OCI-LY1 (cell line): Measurements from ENCODE around the gene C2CD3.

ENCODE experiments used
- H2AFZ ChIP-seq: fragments of 200-600 bp; sonication (generic), shearing (Covaris generic); 2 replicates; pipeline ENCODE4 v1.6.0; 2014; ENCODE audit warnings: antibody characterized with exemption, mild to moderate bottlenecking, low read length
- H3F3A ChIP-seq: fragments of 200-600 bp; sonication (generic), shearing (Covaris generic); 2 replicates; pipeline ENCODE4 v1.6.0; 2014; ENCODE audit warnings: mild to moderate bottlenecking, antibody characterized with exemption, low read length, moderate library complexity; ENCODE audit not compliant: insufficient read depth
- H3K27ac ChIP-seq: fragments of 200-600 bp; sonication (generic); 2 replicates; pipeline ENCODE4 v1.5.1; 2014; ENCODE audit warnings: low read length, mixed run types, mild to moderate bottlenecking, low read depth; ENCODE audit not compliant: poor library complexity, severe bottlenecking
- H3K27me3 ChIP-seq: fragments of 200-600 bp; sonication (generic); 2 replicates; pipeline ENCODE4 v1.6.0; 2014; ENCODE audit warnings: antibody characterized with exemption, mild to moderate bottlenecking, low read length, moderate library complexity; ENCODE audit not compliant: insufficient read depth
- H3K36me3 ChIP-seq: fragments of 200-600 bp; sonication (generic); 2 replicates; pipeline ENCODE4 v1.6.1; 2014; ENCODE audit warnings: mild to moderate bottlenecking, antibody characterized with exemption, low read length, moderate library complexity, mixed read lengths; ENCODE audit not compliant: insufficient read depth
- H3K4me1 ChIP-seq: fragments of 200-600 bp; sonication (generic); 2 replicates; pipeline ENCODE4 v1.5.1; 2014; ENCODE audit warnings: mild to moderate bottlenecking, low read length, moderate library complexity; ENCODE audit not compliant: insufficient read depth, severe bottlenecking
- H3K4me2 ChIP-seq: fragments of 200-600 bp; sonication (generic), shearing (Covaris generic); 2 replicates; pipeline ENCODE4 v1.6.1; 2014; ENCODE audit warnings: low read length
- H3K4me3 ChIP-seq: fragments of 200-600 bp; sonication (generic); 2 replicates; pipeline ENCODE4 v1.5.1; 2014; ENCODE audit warnings: low read length, low read depth, mild to moderate bottlenecking, mixed read lengths; ENCODE audit not compliant: poor library complexity, severe bottlenecking
- H3K79me2 ChIP-seq: fragments of 200-600 bp; shearing (Covaris generic); 2 replicates; pipeline ENCODE4 v1.6.1; 2016; ENCODE audit warnings: mixed run types, low read length, mixed read lengths; ENCODE audit not compliant: insufficient read depth
- H3K9ac ChIP-seq: fragments of 200-600 bp; sonication (generic), shearing (Covaris generic); 2 replicates; pipeline ENCODE4 v1.6.1; 2014; ENCODE audit warnings: mild to moderate bottlenecking, low read length, mixed read lengths
- H3K9me2 ChIP-seq: fragments of 200-600 bp; sonication (generic), shearing (Covaris generic); 2 replicates; pipeline ENCODE4 v1.6.1; 2014; ENCODE audit warnings: low read depth, mild to moderate bottlenecking, low read length, mixed read lengths
- H3K9me3 ChIP-seq: fragments of 200-600 bp; shearing (Covaris generic); 2 replicates; pipeline ENCODE4 v1.6.1; 2014; ENCODE audit warnings: low read length, mixed read lengths
- H4K20me1 ChIP-seq: fragments of 200-600 bp; sonication (generic), shearing (Covaris generic); 2 replicates; pipeline ENCODE4 v1.6.0; 2016; ENCODE audit warnings: mild to moderate bottlenecking, low read length; ENCODE audit not compliant: insufficient read depth
- CTCF ChIP-seq: fragments of 200-600 bp; sonication (generic), shearing (Covaris generic); IDR thresholded peaks from 2 replicates; pipeline ENCODE4 v1.5.1; 2017; ENCODE audit warnings: mild to moderate bottlenecking, antibody characterized with exemption, low read length, moderate library complexity, mixed read lengths
- EZH2 ChIP-seq: fragments of 200-600 bp; sonication (generic), shearing (Covaris generic); IDR thresholded peaks from 2 replicates; pipeline ENCODE4 v1.8.0; 2017; ENCODE audit warnings: borderline replicate concordance, mixed run types, mild to moderate bottlenecking, antibody characterized with exemption, low read length, moderate library complexity, mixed read lengths

C2CD3 gene

GRCh38 chr11:74212533-74212932 is 41.7 kb upstream of the C2CD3 start:
- no peak for TF ChIP-seq EZH2
- TF ChIP-seq CTCF, result no peak
- H3K4me3 ChIP-seq, result no peak overlapping the region
- no peak overlapping the region for H3K9ac ChIP-seq
- no peaks in the 10 kb centered on the region for H3K4me1 ChIP-seq
- H3K27me3 ChIP-seq, result no peaks in the 10 kb centered on the region
- no peaks in the 10 kb centered on the region for H3K9me2 ChIP-seq
- H3K4me2 ChIP-seq, result no peak overlapping the region
- no peaks in the 10 kb centered on the region for H3F3A ChIP-seq
- 0 out of 2 replicates have a peak, but pooled peaks cover 4% of the 10 kb centered on the region for H3K9me3 ChIP-seq
- peaks cover 35% of the 10 kb centered on the region for H3K36me3 ChIP-seq
- H3K27ac ChIP-seq, result no peak overlapping the region
- H3K79me2 ChIP-seq, result no peaks in the 10 kb centered on the region
- no peak overlapping the region for H2AFZ ChIP-seq
- no peaks in the 10 kb centered on the region for H4K20me1 ChIP-seq

GRCh38 chr11:74208507-74208906 is 37.7 kb upstream of the C2CD3 start:
- Histone ChIP-seq H3K36me3 (peaks cover 50% of the 10 kb centered on the region), H3K27me3 (no peaks in the 10 kb centered on the region), H4K20me1 (no peaks in the 10 kb centered on the region), H3K79me2 (no peaks in the 10 kb centered on the region), H3K9me3 (no peaks in the 10 kb centered on the region), H3K9me2 (no peaks in the 10 kb centered on the region), H2AFZ (no peak overlapping the region), H3K4me2 (no peak overlapping the region), H3K27ac (no peak overlapping the region), H3K9ac (no peak overlapping the region), H3K4me3 (no peak overlapping the region), H3K4me1 (no peaks in the 10 kb centered on the region), H3F3A (no peaks in the 10 kb centered on the region)
- TF ChIP-seq EZH2 (no peak), CTCF (no peak)

GRCh38 chr11:74206746-74207145 is 35.9 kb upstream of the C2CD3 start:
- Histone ChIP-seq H3K4me3 (no peak overlapping the region), H3K9me2 (no peaks in the 10 kb centered on the region), H3K4me2 (no peak overlapping the region), H3K4me1 (no peaks in the 10 kb centered on the region), H3K79me2 (no peaks in the 10 kb centered on the region), H3K27ac (no peak overlapping the region), H3K9me3 (no peaks in the 10 kb centered on the region), H4K20me1 (no peaks in the 10 kb centered on the region), H3F3A (no peaks in the 10 kb centered on the region), H3K27me3 (no peaks in the 10 kb centered on the region), H3K9ac (no peak overlapping the region), H3K36me3 (peaks cover 42% of the 10 kb centered on the region; the same call in 1 of the 2 replicates), H2AFZ (no peak overlapping the region)
- TF ChIP-seq CTCF (no peak), EZH2 (no peak)
